ENCODE results near the gene ATXN10. TPM values are rescaled to one million over a fixed set of nuclear protein-coding genes. Genes with fewer than 3 reads are reported as not detected.
A peak's percentile ranks its signal among the peaks of the same experiment; 100 is the strongest.

ATXN10 gene
- total RNA-seq, 1 donor from 2014 or later = 106 TPM

GRCh38 chr22:45640291-45640940, 31.2 kb upstream of the ATXN10 start:
- DNase-seq (no peak), ATAC-seq (no peak)
- H3K4me1 ChIP-seq = peaks cover 20% of the 10 kb centered on the region
- H3K4me3 ChIP-seq = no peak overlapping the region
- H3K27me3 ChIP-seq (ENCODE audit: low read depth) = peaks cover 27% of the 10 kb centered on the region
- TF ChIP-seq CTCF (IDR thresholded peaks at IDR 0.05) = no peak
- H3K9me3 ChIP-seq = no peaks in the 10 kb centered on the region
- no peaks in the 10 kb centered on the region for H3K36me3 ChIP-seq
- no peak overlapping the region for H3K27ac ChIP-seq
- intact Hi-C loops (cut with DNase I) = no loop called here

- no peaks in the 10 kb centered on the region for H3K36me3 ChIP-seq
- no peak overlapping the region for H3K27ac ChIP-seq
- intact Hi-C loops (cut with DNase I) = no loop called here
- no peak for TF ChIP-seq CTCF (IDR thresholded peaks at IDR 0.05)
- no peaks in the 10 kb centered on the region for H3K9me3 ChIP-seq
- H3K4me1 ChIP-seq = peaks cover 26% of the 10 kb centered on the region
- H3K4me3 ChIP-seq = no peak overlapping the region
- ATAC-seq = no peak
- peaks cover 34% of the 10 kb centered on the region for H3K27me3 ChIP-seq (ENCODE audit: low read depth)
- DNase-seq = no peak
Observed at GRCh38 chr22:45640941-45641621, 30.6 kb upstream of the ATXN10 start.

GRCh38 chr22:45642986-45643385, 28.6 kb upstream of the ATXN10 start:
- no peaks in the 10 kb centered on the region for H3K9me3 ChIP-seq
- ATAC-seq (no peak), DNase-seq (no peak)
- intact Hi-C loops (cut with DNase I) = no loop called here
- no peak overlapping the region for H3K27ac ChIP-seq
- no peak for TF ChIP-seq CTCF (IDR thresholded peaks at IDR 0.05)
- H3K27me3 ChIP-seq (ENCODE audit: low read depth) = peaks cover 32% of the 10 kb centered on the region
- no peaks in the 10 kb centered on the region for H3K36me3 ChIP-seq
- H3K4me3 ChIP-seq = no peak overlapping the region
- peaks cover 27% of the 10 kb centered on the region for H3K4me1 ChIP-seq

GRCh38 chr22:45644714-45645113, 26.9 kb upstream of the ATXN10 start:
- ATAC-seq (no peak), DNase-seq (no peak)
- Histone ChIP-seq H3K36me3 (no peaks in the 10 kb centered on the region), H3K4me3 (no peak overlapping the region), H3K4me1 (peaks cover 14% of the 10 kb centered on the region), H3K27ac (no peak overlapping the region), H3K27me3 (ENCODE audit: low read depth) (peaks cover 32% of the 10 kb centered on the region), H3K9me3 (no peaks in the 10 kb centered on the region)
- intact Hi-C loops (cut with DNase I) = no loop called here
- no peak for TF ChIP-seq CTCF (IDR thresholded peaks at IDR 0.05)

GRCh38 chr22:45645150-45645525, 26.5 kb upstream of the ATXN10 start:
- Histone ChIP-seq H3K27ac (no peak overlapping the region), H3K27me3 (ENCODE audit: low read depth) (peaks cover 30% of the 10 kb centered on the region), H3K4me3 (no peak overlapping the region), H3K36me3 (no peaks in the 10 kb centered on the region), H3K4me1 (peaks cover 10% of the 10 kb centered on the region), H3K9me3 (no peaks in the 10 kb centered on the region)
- DNase-seq = no peak
- peak in 1 of 2 donors; percentile 21 for ATAC-seq
- TF ChIP-seq CTCF (IDR thresholded peaks at IDR 0.05) = no peak
- intact Hi-C loops (cut with DNase I) = no loop called here

All from lower lobe of right lung (tissue), 2 donors.